MCF 10A (cell line): ENCODE results near the gene HSPA1L. TPM values are rescaled to one million over a fixed set of nuclear protein-coding genes. Genes with fewer than 3 reads are reported as not detected.
"Not testable (repeated sequence)": the region's sequence is repeated elsewhere in the genome, so short reads cannot be mapped to it uniquely, and the experiment has no call there.

ENCODE experiments used
- Bru-seq: library from RNA; stranded (reverse); fragments of 400-500 nt; gene quantifications from one replicate; lab custom pipeline; 2021; lab: Mats Ljungman, UMichigan
- BruChase-seq, 2 experiments: library from RNA; stranded (reverse); fragments of 400-500 nt; gene quantifications; one replicate each; lab custom pipeline; 2021; lab: Mats Ljungman, UMichigan
- BruUV-seq: library from RNA; stranded (reverse); fragments of 400-500 nt; replicated peaks from 2 replicates; lab custom pipeline; 2021; lab: Mats Ljungman, UMichigan
- CTCF ChIA-PET: fragments of 300-600 bp; sonication (Branson Sonifier 250); formaldehyde crosslinking; extraction: SDS; loops from one replicate; lab custom pipeline; 2021; ENCODE audit warnings: antibody characterized with exemption, inconsistent platforms; lab: Yijun Ruan, JAX
- POLR2A ChIA-PET: fragments of 300-600, 350-650 bp; sonication (Branson Sonifier 250); formaldehyde crosslinking; extraction: SDS; loops from one replicate; lab custom pipeline; 2020; ENCODE audit warnings: antibody characterized with exemption, inconsistent platforms; lab: Yijun Ruan, JAX
- DNase-seq: peaks from one replicate; pipeline ENCODE4 v3.0.0-alpha.2; 2018; ENCODE audit not compliant: unreplicated experiment
- H3K27ac Mint-ChIP-seq: one replicate; pipeline ENCODE4 v1.8.0; 2022; ENCODE audit warnings: mild to moderate bottlenecking, low read depth, mixed read lengths; ENCODE audit not compliant: unreplicated experiment
- H3K27me3 Mint-ChIP-seq: one replicate; pipeline ENCODE4 v1.8.0; 2022; ENCODE audit warnings: mixed read lengths; ENCODE audit not compliant: insufficient read depth, unreplicated experiment
- H3K36me3 Mint-ChIP-seq: one replicate; pipeline ENCODE4 v1.8.0; 2022; ENCODE audit warnings: mild to moderate bottlenecking, moderate library complexity, mixed read lengths; ENCODE audit not compliant: insufficient read depth, unreplicated experiment
- H3K4me1 Mint-ChIP-seq: one replicate; pipeline ENCODE4 v1.8.0; 2022; ENCODE audit warnings: mixed read lengths; ENCODE audit not compliant: insufficient read depth, unreplicated experiment
- H3K4me3 Mint-ChIP-seq: one replicate; pipeline ENCODE4 v1.8.0; 2022; ENCODE audit warnings: mild to moderate bottlenecking, moderate library complexity, mixed read lengths; ENCODE audit not compliant: unreplicated experiment
- H3K9me3 Mint-ChIP-seq: one replicate; pipeline ENCODE4 v1.8.0; 2022; ENCODE audit warnings: mixed read lengths; ENCODE audit not compliant: unreplicated experiment
- CTCF ChIP-seq: fragments of 200-600 bp; IDR thresholded peaks from one replicate; pipeline ENCODE4 v1.8.0; 2022; ENCODE audit warnings: antibody characterized with exemption, mild to moderate bottlenecking; ENCODE audit not compliant: unreplicated experiment
- intact Hi-C: fragments of 100-400 bp; cut with micrococcal nuclease; formaldehyde crosslinking; loops from 2 replicates; pipeline ENCODE4 v1.14.1; 2022
- long read RNA-seq: library from polyadenylated mRNA; stranded (forward); transcript quantifications from one replicate; pipeline ENCODE4 v2.0.0, GENCODE V29; 2022
- total RNA-seq: library from RNA; stranded (reverse); gene quantifications from 2 replicates; pipeline ENCODE4 v1.2.3, GENCODE V29; 2022

The HSPA1L gene
- total RNA-seq (0.35 and 0.79 TPM in 2 replicates), Bru-seq, nascent RNA (percentile 24 among the genes with signal in this experiment), BruChase-seq, experiment 1, labeled RNA remaining after a 6-hour chase (percentile 44 among the genes with signal in this experiment), BruChase-seq, experiment 2, labeled RNA remaining after a 2-hour chase (percentile 42 among the genes with signal in this experiment)
- long read RNA-seq, partial matches to known transcripts, result 0 of 2 reads
- long read RNA-seq, other reads (novel, unspliced or antisense), result 2 of 2 reads

DNA sequence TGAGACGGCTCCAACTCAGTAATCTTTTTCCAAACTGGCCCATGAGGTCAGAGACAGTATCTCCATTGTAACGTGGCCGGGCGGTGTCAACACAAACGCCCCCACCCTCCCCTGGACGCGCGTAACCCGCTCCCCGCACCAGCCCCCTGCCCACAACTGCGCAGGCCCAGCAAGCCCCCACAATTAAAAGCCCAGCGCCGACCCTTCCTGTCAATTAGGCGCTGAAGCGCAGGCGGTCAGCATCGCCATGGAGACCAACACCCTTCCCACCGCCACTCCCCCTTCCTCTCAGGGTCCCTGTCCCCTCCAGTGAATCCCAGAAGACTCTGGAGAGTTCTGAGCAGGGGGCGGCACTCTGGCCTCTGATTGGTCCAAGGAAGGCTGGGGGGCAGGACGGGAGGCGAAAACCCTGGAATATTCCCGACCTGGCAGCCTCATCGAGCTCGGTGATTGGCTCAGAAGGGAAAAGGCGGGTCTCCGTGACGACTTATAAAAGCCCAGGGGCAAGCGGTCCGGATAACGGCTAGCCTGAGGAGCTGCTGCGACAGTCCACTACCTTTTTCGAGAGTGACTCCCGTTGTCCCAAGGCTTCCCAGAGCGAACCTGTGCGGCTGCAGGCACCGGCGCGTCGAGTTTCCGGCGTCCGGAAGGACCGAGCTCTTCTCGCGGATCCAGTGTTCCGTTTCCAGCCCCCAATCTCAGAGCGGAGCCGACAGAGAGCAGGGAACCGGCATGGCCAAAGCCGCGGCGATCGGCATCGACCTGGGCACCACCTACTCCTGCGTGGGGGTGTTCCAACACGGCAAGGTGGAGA, at the start of gene HSPA1L, which contains the start of gene HSPA1A:
Gene HSPA1L (minus strand): TSS at position 259 of the 814 bp plus-strand sequence. CDS start 3,311 bp downstream, outside the sequence.
Gene HSPA1A (plus strand): TSS at position 519 of the 814 bp plus-strand sequence. CDS start 214 bp downstream, at position 733.
- Mint-ChIP-seq H3K9me3 (no peaks in the 10 kb centered on the region), H3K27me3 (no peaks in the 10 kb centered on the region), H3K4me3 (peak within 1 kb of the TSS; percentile 89), H3K27ac (peak within 1 kb of the TSS; percentile 97), H3K4me1 (peaks cover 11% of the 10 kb centered on the region), H3K36me3 (peaks cover 8% of the 10 kb centered on the region)
- intact Hi-C loops, result loop anchor here (2.0 kb wide), 2 partner anchors 18 to 48 kb away; partner anchors contain the start of gene NEU1
- TF ChIP-seq CTCF, result no peak
- CTCF ChIA-PET, result interaction anchor here (0.8 to 1.3 kb wide), 3 partner anchors 9 to 78 kb away, joined by 3 to 8 read pairs (median 3); partner anchors contain the start of gene LSM2
- DNase-seq, result peak; percentile 99
- POLR2A ChIA-PET, result interaction anchor here (0.6 to 6.4 kb wide), 32 partner anchors 9 to 1157 kb away, joined by 3 to 192 read pairs (median 5); partner anchors contain the start of genes ABHD16A, ATP6V1G2, BAG6 and C6orf47
- BruUV-seq, result no TSS peak

GRCh38 chr6:31864818-31865204, 49.7 kb upstream of the HSPA1L start:
- CTCF ChIA-PET, result interaction anchor here (0.7 to 1.1 kb wide), 5 partner anchors 19 to 153 kb away, joined by 3 to 5 read pairs (median 3); no protein-coding TSS in a partner anchor
- H3K27me3 Mint-ChIP-seq, result no peaks in the 10 kb centered on the region
- no TSS peak for BruUV-seq
- DNase-seq, result no peak
- peaks cover 10% of the 10 kb centered on the region for H3K4me1 Mint-ChIP-seq
- no peak overlapping the region for H3K27ac Mint-ChIP-seq
- POLR2A ChIA-PET, result interaction anchor here (0.5 to 1.8 kb wide), 2 partner anchors 153 to 189 kb away, joined by 3 to 4 read pairs; no protein-coding TSS in a partner anchor
- H3K4me3 Mint-ChIP-seq, result no peak overlapping the region
- no peak for TF ChIP-seq CTCF
- H3K36me3 Mint-ChIP-seq, result peaks cover 9% of the 10 kb centered on the region
- intact Hi-C loops, result no loop called here
- no peaks in the 10 kb centered on the region for H3K9me3 Mint-ChIP-seq

DNA sequence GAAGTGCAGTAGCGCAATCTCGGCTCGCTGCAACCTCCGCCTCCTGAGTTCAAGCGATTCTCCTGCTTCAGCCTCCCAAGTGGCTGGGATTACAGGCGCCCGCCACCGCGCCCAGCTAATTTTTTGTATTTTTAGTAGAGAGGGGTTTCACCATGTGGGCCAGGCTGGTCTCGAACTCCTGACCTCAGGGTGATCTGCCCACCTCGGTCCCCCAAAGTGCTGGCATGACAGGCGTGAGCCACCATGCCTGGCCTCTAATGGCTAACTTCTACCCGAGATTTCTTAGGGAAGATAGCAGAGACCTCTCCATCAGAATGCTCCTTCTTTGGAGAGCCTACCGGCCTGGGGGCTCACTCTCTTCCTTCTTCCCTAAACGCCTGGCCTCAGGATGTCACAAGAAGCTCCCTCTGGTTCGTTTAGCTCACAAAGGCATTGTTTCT, 49.1 kb upstream of the HSPA1L start:
- H3K27ac Mint-ChIP-seq, result peak overlapping the region; percentile 66
- BruUV-seq, H3K27me3 Mint-ChIP-seq, H3K9me3 Mint-ChIP-seq, DNase-seq, intact Hi-C loops, H3K4me1 Mint-ChIP-seq: not testable (repeated sequence)
- ChIA-PET CTCF (interaction anchor here (0.6 to 1.2 kb wide), 9 partner anchors 20 to 316 kb away, joined by 3 to 5 read pairs (median 3); partner anchors contain the start of genes LSM2 and NFKBIL1), POLR2A (interaction anchor here (0.6 to 2.4 kb wide), 14 partner anchors 9 to 1107 kb away, joined by 3 to 32 read pairs (median 8); partner anchors contain the start of genes BAG6, CLIC1, CSNK2B and DXO)
- peaks cover 16% of the 10 kb centered on the region for H3K36me3 Mint-ChIP-seq
- H3K4me3 Mint-ChIP-seq, result peak overlapping the region; percentile 89
